Suppressor macrophage treated with lipopolysaccharide for 4 hours (primary cell): Measurements from ENCODE around the gene MYO3B.
A peak's percentile ranks its signal among the peaks of the same experiment; 100 is the strongest.

Experiments
- DNase-seq: peaks from one replicate; pipeline ENCODE4 v3.0.0-alpha.2; 2020

Gene MYO3B, protein sequence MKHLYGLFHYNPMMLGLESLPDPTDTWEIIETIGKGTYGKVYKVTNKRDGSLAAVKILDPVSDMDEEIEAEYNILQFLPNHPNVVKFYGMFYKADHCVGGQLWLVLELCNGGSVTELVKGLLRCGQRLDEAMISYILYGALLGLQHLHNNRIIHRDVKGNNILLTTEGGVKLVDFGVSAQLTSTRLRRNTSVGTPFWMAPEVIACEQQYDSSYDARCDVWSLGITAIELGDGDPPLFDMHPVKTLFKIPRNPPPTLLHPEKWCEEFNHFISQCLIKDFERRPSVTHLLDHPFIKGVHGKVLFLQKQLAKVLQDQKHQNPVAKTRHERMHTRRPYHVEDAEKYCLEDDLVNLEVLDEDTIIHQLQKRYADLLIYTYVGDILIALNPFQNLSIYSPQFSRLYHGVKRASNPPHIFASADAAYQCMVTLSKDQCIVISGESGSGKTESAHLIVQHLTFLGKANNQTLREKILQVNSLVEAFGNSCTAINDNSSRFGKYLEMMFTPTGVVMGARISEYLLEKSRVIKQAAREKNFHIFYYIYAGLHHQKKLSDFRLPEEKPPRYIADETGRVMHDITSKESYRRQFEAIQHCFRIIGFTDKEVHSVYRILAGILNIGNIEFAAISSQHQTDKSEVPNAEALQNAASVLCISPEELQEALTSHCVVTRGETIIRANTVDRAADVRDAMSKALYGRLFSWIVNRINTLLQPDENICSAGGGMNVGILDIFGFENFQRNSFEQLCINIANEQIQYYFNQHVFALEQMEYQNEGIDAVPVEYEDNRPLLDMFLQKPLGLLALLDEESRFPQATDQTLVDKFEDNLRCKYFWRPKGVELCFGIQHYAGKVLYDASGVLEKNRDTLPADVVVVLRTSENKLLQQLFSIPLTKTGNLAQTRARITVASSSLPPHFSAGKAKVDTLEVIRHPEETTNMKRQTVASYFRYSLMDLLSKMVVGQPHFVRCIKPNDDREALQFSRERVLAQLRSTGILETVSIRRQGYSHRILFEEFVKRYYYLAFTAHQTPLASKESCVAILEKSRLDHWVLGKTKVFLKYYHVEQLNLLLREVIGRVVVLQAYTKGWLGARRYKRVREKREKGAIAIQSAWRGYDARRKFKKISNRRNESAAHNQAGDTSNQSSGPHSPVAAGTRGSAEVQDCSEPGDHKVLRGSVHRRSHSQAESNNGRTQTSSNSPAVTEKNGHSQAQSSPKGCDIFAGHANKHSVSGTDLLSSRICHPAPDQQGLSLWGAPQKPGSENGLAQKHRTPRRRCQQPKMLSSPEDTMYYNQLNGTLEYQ (N-terminal part only)

DNA sequence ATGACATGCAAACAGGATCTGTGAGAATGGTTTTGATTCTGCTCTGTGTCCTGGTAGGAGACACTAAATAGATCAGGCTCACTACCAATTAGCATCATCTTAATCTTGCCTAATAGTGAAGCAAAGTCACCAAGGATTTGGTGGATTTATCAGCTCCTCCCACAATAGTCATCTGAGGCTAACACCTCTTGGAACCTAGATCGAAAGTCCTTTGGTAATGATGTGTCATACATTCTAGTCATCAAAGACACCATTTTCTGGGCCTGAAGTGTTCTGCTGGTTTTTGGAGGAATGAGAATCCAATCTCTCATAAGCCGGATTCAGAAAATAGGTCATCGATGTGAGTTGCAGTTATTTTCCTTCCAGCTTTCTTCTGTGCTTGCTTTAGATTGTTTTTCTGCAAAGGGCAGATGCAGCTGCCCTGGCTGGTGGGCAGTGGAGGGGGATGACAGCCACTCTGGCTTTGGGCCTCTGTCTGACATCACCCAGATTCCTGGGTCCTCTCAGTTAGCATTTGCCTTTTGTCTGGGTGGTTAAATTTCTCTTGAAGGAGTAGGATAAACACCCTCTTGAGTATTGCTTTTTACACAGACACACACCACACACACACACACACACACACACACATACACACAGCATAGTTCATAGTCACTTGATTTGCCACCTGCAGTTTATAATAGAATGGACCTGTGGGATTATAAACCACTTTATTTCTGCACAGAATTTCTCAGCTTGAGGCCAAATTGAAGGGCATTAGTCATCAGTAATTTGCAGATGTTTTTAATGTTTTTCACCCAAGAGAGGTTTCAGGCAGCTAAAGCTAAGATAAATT is at the start of gene MYO3B:
TSS of gene MYO3B (plus strand) at position 198 of the 832 bp plus-strand sequence. CDS start at position 339, 141 bp downstream.
- no peak for DNase-seq

DNA sequence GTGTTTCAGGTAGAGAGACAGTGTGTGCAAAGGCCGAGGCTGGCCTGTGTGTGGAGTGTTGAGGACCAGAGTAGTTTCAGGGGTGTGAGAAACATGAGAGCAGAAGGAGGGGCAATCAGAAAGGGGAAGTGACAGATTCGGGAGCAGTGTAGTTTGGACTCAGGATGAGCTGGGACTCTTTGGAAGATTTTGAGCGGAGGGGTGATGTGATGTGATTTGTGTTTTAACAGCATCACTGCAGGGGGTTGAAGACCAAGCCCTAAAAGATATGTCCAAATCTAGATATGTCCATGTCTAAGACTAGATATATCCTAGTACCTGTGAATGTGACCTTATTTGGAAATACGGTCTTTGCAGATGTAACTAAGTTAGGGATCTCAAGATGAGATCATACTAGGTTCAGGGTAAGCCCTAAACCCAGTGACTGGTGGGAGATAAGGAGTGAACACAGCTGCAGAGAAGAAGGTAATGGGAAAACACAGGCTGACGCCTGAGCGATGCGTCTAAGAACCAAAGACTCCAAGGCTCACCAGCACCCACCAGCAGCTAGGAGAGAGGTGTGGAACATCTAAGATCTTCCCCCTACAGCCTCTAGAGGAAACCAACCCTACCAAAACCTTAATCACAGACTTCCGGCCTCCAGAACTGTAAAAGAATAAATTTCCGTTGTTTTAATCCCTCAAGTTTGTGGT is 38.5 kb upstream of the MYO3B start:
- DNase-seq, result no peak

DNA sequence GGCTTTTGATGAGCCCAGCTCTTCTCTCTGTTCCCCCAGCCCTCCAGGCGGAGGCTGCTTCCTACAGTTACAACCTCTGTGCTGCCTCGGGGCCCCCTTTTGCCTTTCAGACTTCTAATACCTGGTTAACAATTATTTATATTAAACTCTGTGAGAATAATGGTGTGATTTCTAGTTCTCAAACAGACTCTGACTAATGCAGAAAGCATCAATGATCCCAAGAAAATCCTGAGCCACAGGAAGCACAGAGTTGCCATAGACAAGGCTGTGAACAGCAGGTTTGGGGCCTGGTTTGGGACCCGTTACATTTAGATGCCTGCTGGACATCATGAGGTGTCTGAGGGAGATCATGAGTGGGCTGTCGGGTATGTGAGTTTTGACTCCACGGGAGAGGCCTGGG is 37.4 kb upstream of the MYO3B start:
- DNase-seq, result no peak

DNA sequence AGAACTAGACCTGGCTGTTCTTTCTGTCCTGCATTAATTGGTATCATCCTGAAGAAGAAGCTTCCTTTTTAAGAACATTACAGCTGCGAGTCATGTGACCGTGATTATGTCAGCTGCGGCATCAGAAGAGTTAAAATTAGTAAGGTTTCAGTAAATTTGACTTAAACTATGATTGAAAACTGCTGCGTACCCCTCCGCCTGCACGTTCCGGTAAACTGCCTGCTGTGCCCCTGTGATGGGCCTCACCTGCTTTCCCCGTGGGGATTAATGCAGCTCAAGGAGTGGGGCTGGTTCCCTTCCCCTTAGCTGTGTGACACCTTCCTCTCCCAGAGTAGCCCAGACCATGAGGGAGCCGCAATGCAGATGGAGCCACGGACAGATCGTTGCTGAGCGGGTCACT is 36.1 kb upstream of the MYO3B start:
- DNase-seq, result no peak

DNA sequence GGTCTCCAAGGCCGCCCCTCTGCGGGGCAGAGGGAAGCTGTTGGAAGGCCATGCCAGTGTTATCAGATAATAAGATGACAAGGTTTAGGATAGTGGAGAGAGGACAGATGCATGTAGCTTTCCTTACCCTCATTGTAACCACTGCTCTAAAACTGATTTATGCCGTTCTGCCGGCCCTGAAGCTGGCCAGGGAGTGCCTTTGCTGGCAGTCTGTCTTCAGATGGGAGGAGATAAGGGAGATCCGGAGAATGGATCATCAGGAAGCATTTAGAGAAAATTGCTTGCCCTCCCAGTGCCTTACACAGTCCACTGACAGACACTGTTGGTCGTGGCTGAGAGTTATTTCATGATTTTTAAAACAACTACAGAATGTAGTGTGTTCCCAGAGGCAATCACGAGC is 35.4 kb upstream of the MYO3B start:
- DNase-seq, result no peak

DNA sequence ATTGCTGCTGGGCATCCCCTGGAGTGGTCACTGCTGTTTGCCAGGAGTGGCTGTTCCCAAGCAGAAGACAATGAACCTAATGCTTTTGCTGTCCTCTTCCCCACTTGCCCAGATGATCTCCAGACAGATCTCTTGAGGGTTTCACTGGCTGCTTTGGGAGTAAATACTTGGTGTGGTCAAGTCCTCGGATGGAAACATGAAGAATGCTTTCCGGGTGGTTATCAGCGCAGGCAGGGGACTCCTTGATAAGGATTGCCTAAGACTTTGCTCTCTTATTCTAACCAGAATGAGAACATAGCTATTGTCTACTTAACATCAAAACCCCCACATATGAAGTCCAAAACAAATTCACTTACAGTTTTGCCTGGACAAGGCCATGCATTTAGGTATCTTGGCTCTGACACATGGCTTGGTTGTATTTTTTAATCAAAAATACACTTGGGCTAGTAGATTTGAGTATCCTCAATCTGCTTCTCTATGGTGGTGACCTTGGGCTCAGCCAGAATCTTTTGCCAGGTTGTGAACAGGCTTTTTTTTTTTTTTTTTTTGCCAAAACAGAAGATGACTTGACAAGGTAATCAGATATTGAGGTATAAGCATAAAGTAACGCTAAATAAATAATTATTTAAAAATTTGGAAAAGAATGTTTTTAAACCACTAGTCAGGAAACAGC is 34.8 kb upstream of the MYO3B start:
- no peak for DNase-seq

DNA sequence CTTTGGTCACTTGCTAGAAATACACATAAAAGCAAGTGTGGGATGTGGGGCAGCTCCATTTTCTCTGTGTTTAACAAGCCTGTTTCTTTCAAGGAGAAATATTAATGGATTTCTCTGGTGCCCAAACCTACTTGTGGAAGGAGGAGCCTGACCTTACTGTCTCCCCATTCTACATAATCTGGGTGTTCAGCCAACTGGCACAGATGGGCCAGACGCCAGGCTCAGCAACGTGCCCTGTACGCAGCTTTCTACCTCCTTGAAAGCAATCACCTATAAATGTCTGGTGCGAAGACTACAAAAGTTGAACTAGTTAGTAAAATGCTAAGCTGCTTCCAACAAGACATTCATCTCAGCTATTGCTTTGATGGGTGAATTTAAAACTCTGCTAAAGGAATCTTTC is 33.2 kb upstream of the MYO3B start:
- no peak for DNase-seq

DNA sequence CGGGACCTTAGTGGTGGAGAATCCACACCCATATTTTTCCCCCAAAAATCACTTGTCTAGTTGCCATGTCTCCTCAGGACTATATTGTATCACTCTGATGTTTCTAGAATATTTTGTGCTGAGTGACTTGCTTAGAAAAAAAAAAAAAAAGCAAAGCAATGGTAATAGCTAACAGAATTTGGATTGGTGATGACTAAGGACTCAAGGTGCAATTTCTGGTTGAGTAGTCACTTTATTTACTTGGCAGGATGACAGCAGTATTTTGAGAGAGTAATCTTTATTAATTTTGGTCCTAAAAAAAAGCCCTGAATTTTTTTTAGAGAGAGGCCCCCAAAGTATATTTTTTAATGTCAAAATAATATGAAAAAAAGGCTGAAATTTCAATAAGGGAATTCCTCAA is 32.8 kb upstream of the MYO3B start:
- DNase-seq, result no peak

DNA sequence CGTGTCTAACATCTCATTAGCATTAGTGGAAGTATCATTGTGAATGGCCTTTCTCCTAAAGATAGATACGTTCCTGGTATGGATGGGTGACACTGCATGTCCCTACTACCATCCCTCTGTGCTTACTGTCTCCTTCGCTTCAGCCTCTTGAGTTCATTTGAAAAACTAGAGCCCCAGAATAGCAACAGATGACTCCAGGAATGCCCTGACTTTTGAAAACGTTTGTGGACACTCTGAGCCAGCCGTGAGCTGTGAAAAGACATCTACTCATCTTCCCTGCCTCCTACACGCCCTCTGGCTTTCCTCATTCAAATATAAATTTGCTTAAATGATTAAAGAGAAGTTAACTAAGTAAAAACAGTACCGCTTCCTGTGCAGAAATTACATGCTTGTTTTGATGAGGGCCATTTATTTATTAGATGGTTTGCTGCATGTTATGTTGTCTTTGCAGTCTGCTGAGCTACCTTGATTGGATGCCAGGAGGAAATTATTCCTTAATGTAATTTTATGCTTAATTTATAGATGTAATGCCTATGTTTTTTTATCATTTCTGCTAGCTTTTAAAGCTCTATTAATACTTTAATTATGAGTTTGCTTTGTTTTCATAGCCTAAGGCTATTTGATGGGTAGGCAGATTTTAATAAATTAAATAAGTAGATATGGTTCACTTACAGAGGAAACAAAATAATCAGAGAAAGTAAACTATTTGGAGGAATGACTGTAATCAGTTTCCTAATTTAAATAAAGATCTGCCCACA is 32.1 kb upstream of the MYO3B start:
- DNase-seq, result no peak

DNA sequence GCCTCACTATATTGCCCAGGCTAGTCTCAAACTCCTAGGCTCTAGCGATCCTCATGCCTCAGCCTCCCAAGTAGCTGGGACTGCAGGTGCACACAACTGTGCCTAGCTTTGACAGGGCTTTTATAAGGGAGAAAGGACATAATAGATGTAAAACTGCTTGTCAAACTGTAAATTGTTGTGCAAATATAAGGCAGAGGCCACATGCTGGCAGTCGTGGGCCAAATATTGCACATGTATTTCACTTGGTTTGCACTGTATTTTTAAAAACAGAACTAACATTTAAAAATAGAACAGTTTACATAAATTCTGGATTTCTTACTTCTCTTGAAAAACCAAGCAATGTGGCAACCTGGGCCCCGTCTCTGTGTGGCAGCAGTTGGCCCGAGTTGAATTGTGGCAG is 31.2 kb upstream of the MYO3B start:
- DNase-seq, result no peak

DNA sequence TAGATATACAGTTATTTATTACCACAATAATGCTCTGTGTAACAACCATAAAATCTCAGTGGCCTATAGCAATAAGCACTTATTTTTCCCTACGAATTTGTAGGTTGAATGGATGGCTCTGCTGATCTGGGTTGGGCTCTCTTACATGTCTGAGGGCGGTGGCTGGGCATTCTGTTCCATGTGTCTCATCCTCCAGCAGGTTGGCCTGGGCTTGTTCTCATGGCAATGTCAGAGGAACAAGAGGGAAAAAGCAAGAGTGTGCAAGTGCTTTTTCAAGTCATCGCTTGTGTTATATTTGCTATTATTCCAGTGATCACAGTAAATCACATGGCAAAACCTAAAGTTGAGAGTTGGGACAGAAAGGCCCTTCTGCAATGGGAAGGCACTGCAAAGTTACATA is 30.4 kb upstream of the MYO3B start:
- DNase-seq, result no peak

DNA sequence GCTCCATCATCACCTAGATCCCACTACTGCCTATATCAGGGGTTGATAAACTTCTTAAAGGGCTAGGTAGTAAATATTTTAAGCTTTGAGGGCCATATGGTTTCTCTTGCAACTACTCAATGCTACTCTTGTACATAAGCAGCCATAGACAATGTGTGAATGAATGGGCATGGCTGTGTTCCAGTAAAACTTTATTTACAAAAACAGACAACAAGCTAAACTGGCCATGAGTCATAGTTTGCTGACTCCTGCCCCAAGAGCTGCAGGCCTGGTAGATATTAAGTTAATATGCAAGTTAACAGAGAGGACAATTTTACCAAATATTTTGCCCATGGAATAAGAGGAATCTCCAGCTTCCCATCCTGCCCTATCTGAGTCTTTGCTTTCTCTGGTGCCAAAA is 29.8 kb upstream of the MYO3B start:
- no peak for DNase-seq

DNA sequence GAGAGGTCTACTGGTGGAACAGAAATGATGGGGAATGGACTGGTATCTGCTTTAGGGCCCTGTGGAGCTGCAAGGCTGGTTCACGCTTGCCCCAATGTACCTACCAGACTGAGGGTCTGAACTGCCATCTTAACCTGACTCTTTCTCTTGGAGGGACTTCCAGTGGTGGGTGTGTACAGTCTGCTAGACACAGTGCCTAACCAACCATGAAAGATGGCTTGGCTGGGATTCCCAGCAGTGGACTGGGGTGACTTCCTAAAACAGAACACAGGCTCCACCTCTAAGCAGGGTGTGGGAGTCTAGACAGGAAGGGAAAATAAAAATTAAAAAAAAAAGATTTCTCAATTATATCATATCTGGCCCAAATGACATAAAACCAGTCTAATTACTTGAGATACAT is 25.5 kb upstream of the MYO3B start:
- DNase-seq, result no peak

DNA sequence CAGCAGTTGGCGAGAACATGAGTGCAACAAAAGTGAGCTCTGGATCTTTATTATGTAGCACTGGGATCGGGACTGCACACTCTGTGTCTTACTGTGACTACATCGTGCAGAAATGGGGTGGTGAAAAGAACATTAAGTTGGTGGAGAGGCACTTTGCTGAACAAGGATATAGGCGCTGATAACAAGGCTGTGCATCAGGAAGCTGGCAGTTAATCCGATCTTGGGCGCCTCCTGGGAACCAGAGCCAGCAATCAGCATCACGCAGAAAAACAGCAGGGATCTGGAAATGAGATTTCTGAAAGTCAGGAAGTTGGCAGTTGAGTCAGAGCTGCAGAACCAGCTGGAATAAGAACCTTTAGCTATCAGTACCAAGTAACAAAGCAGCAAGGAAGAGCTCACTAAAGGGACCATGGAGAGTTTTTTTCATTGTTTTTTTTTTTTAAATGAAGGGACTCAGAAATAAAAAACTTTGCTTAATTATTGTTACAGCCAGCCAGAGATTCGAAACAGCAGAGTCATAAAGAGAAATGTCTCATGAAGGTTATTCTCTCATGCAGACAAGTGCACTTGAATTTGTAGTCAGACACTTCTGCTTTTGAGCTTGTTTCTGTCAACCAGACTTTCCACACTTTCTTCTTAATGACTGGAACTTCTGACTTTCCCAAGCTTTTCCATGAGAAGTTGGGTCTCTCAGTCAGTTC is 22.8 kb upstream of the MYO3B start:
- peak; percentile 18 for DNase-seq

DNA sequence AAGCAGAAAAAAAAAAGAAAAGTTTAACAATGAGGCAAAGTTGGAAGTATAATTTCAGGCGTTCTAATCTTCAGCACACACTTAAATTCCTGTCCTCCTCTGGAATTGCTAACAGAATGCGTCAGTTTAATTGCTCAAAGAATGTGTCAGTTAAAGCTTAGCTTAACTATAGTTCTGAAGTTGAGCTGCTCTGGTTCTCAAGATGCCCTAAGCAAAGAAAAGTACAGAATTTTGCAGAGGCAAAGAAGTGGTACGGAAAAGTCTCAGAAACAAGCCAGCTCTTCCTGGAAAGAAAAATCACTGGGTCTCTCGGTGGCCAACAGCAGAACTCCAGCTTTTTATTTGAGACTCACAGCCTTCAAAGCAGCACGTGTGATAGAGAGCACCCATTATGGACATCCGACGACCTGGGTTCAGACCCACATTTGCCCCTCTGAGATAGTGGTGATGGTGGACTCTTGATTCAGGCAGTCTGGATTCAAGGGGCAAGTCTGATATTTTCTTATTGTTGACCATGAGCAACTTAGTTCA is 22.2 kb upstream of the MYO3B start:
- DNase-seq, result no peak

DNA sequence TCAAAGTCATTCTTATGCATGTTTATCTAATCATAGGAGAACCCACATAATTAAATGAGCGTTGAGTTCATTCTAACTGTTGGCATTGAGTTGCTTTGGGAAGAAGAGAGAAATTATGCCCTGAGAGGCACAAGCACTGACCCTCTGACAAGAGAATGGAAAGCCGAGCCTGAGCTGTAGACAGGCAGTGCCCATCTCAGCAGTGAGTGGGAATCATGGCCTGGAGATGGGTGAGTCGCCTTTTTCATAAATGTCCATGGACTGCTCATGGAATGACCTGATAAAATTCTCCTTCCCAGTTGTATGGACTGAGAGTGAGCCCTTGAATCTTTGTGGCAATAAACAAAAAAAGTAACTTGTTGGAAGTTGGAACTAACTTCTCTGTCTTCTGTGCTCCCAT is 21.4 kb upstream of the MYO3B start:
- DNase-seq, result no peak

DNA sequence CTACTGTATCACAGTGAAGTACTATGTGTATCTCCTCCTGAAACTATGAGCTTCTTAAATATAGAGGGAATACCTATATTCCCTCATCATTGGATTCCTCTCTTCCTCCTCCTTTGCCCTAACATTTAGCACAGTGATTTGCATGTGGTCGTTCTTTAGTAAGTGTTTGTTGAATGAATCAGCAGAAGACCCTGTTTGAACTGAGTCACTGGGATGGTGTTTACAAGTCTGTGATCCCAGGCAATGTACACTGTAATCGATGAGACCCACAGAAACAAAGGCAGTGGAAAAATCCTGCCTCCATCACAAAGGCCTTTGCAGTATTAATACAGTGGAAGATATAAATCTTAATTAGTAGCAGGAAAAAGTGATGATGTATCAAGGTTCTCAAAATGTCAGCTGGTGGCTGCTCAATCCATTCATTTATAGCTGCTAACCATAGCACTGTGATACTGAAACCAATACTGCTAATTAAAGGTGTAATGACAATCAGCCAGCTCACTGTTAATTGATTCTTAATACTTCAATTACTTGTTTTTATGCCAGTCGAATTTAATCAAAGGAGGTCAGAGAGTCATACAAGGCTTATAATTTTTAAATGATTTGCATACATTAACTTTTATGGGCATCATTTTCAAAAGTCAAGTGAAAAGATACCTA is 20.8 kb upstream of the MYO3B start:
- no peak for DNase-seq

DNA sequence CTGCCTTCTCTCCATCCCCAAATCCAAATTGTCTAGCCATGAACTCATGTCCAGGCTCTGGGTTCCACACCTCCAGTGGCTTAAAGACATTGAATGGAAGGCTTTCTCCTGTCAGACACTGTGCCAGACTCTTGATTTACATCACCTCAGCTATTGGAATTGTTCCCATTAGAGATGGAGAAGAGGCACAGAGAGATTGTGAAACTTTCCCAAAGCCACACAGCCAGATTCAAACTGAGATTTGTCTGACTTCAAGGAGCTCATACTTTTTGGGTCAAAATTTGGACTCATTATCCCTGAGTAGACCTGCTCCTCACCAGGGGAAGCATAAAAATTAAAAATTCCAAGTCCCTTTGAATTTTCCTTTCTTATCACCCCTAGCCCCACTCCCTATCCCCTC is 18.9 kb upstream of the MYO3B start:
- no peak for DNase-seq
